ENCODE measurements around the gene HMCN2. TPM values are rescaled to one million over a fixed set of nuclear protein-coding genes. Genes with fewer than 3 reads are reported as not detected.

Gene HMCN2
- total RNA-seq, 1 donor from 2014 or later = not detected

DNA sequence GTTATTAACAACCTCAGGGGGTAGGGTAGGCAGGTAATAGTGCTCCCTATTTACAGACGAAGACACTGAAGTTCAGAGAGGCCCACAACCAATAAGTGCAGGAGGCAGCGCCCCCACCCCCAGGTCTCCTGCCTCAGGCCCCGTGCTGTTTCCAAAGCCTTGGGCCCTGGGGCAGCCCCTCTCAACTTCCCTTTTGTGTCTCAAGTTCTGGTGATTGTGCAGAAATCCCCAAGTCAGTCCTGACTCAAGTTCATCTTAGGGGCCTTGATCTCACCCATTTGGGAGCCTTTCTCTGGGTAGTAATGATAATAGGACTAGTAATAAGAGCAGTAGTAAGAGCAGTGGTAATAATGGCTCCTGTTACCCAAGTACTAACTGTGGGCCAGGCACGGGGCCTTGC lies 143.7 kb downstream of the HMCN2 start:
- H3K27me3 ChIP-seq (ENCODE audit: control insufficient read depth, insufficient read depth, low read length) = peaks cover 4% of the 10 kb centered on the region
- H3K36me3 ChIP-seq (ENCODE audit: control insufficient read depth, insufficient read depth, low read length) = no peaks in the 10 kb centered on the region
- no peak for DNase-seq (ENCODE audit: low read depth)
- H3K4me3 ChIP-seq (ENCODE audit: low read depth, low read length) = no peak overlapping the region
- TF ChIP-seq, protein P1, sequence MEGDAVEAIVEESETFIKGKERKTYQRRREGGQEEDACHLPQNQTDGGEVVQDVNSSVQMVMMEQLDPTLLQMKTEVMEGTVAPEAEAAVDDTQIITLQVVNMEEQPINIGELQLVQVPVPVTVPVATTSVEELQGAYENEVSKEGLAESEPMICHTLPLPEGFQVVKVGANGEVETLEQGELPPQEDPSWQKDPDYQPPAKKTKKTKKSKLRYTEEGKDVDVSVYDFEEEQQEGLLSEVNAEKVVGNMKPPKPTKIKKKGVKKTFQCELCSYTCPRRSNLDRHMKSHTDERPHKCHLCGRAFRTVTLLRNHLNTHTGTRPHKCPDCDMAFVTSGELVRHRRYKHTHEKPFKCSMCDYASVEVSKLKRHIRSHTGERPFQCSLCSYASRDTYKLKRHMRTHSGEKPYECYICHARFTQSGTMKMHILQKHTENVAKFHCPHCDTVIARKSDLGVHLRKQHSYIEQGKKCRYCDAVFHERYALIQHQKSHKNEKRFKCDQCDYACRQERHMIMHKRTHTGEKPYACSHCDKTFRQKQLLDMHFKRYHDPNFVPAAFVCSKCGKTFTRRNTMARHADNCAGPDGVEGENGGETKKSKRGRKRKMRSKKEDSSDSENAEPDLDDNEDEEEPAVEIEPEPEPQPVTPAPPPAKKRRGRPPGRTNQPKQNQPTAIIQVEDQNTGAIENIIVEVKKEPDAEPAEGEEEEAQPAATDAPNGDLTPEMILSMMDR (IDR thresholded peaks at IDR 0.05; ENCODE audit: insufficient read depth, low read length, poor library complexity, severe bottlenecking) = no peak

- Histone ChIP-seq H3K27me3 (ENCODE audit: control insufficient read depth, insufficient read depth, low read length) (peaks cover 4% of the 10 kb centered on the region), H3K36me3 (ENCODE audit: control insufficient read depth, insufficient read depth, low read length) (no peaks in the 10 kb centered on the region), H3K4me3 (ENCODE audit: low read depth, low read length) (no peak overlapping the region)
- TF ChIP-seq, protein P1 (IDR thresholded peaks at IDR 0.05; ENCODE audit: insufficient read depth, low read length, poor library complexity, severe bottlenecking) = no peak
- no peak for DNase-seq (ENCODE audit: low read depth)
Observed at GRCh38 chr9:130410443-130410842, 144.9 kb downstream of the HMCN2 start.

DNA sequence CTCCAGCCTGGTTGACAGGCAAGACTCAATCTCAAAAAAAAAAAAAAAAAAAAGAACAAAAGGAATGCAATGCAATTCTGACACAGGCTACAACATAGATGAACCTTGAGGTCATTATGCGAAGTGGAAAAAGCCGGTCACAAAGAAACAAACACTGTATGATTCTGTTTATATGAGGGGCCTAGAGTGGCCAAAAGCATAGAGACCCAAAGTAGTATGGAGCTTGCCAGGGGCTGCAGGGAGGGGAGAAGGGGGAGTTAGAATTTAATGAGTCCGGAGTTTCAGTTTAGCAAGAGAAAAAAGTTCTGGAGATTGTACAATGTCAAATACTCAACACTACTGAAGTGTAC lies 146.0 kb downstream of the HMCN2 start:
- Histone ChIP-seq H3K27me3 (ENCODE audit: control insufficient read depth, insufficient read depth, low read length) (peaks cover 2% of the 10 kb centered on the region), H3K4me3 (ENCODE audit: low read depth, low read length) (no peak overlapping the region), H3K36me3 (ENCODE audit: control insufficient read depth, insufficient read depth, low read length) (no peaks in the 10 kb centered on the region)
- TF ChIP-seq, protein P1 (IDR thresholded peaks at IDR 0.05; ENCODE audit: insufficient read depth, low read length, poor library complexity, severe bottlenecking) = no peak
- DNase-seq (ENCODE audit: low read depth) = no peak

GRCh38 chr9:130414081-130414731 lies 148.6 kb downstream of the HMCN2 start:
- DNase-seq (ENCODE audit: low read depth) = no peak
- H3K4me3 ChIP-seq (ENCODE audit: low read depth, low read length) = no peak overlapping the region
- H3K36me3 ChIP-seq (ENCODE audit: control insufficient read depth, insufficient read depth, low read length) = no peaks in the 10 kb centered on the region
- TF ChIP-seq, protein P1 (IDR thresholded peaks at IDR 0.05; ENCODE audit: insufficient read depth, low read length, poor library complexity, severe bottlenecking) = no peak
- H3K27me3 ChIP-seq (ENCODE audit: control insufficient read depth, insufficient read depth, low read length) = peaks cover 8% of the 10 kb centered on the region

GRCh38 chr9:130414910-130415746 lies 149.6 kb downstream of the HMCN2 start:
- H3K36me3 ChIP-seq (ENCODE audit: control insufficient read depth, insufficient read depth, low read length) = no peaks in the 10 kb centered on the region
- DNase-seq (ENCODE audit: low read depth) = no peak
- TF ChIP-seq, protein P1 (IDR thresholded peaks at IDR 0.05; ENCODE audit: insufficient read depth, low read length, poor library complexity, severe bottlenecking) = no peak
- H3K27me3 ChIP-seq (ENCODE audit: control insufficient read depth, insufficient read depth, low read length) = peaks cover 8% of the 10 kb centered on the region
- H3K4me3 ChIP-seq (ENCODE audit: low read depth, low read length) = no peak overlapping the region

All from kidney epithelial cell (primary cell).